ENCODE results near the gene PCDH9.

The PCDH9 gene

DNA sequence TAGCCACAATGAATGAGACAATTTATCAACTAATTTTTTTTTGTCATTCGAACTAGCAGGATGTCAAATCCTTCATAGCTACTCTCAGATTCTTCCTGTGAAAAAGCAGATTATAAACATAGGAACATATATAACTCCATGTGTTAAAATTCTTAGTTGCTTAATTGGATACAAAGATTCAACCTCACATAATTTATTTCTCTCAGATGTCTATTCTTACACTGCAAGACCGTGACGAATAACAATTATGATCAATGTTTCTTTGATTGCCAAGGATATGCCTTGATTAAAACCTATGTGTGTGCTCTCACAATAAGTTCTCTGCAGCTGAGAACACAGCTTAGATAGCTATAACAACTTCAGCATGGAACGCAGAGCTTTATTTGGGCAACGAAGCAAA is 872.7 kb downstream of the PCDH9 start:
- DNase-seq: no peak

DNA sequence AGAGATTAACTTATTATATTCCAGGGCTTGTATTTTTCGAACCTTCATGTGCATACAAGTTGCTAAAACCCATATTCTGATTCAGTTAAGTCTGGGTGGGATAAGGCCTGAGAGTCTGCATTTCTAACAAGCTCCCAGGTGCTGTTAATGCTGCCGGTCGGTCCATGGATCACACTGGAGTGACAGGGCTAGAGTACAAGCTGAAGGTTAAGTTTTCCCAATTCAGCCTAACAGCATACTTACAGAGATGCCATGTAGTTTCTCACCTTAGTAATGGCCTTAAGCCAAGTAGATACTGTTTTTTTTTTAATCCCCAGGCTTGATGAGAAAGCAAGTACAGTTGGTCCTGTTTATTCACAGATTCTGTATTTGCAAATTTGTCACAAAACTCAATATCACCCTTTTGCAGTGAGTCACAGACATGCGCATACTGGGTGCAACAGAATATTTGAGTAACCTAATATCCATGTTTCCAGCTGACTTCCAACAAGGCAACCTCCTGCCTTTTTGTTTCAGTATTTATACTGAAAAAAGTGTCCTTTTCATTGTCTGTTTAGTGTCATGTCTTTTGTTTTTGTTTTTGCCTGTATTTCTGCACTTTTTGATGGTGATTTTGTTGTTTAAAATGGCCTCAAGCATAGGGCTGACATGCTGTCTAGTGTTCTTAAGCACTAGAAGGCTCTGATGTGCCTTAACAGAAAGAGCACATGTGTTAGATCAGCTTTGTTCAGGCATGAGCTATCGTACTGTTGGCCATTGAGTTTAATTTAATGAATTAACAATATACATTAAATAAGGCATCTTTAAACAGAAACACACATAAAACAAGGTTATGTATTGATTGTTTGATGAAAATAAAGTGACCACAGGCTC is 875.0 kb downstream of the PCDH9 start:
- DNase-seq: no peak

DNA sequence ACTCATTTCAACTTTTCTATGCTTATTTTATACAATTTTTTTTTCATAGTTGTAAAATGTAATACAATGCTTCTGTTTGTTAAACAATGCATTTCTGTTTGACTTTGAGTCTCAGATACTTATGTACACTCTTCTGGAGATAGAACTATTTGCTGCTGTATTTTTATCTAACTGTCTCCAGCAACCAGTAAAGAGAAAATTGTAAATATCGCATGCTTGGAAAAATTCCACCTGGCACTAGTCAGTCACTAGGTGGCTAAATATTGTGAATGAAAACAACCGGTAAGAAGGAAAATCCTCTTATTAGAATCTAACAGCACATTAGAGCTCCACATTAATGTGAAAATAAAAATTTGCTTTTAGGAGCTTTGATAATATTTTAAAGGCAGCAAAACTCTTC is 876.5 kb downstream of the PCDH9 start:
- no peak for DNase-seq

DNA sequence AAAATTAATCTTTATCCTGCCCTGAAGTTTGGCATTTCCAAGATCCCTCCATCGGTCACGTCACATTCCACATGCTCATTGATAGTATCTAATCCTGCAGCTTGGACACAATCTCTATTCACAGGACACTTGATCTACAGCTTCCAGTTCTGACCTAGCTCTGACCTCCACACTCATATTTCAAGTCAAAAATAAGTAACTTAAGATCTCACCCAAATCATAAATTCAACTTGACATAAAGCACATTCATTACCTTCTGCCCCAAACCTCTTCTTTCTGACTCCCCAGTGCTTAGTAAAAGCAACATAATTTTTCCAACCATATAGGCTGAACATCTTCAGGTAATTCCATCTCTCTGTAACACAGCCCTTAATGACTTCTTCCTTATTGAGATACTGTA is 880.2 kb downstream of the PCDH9 start:
- DNase-seq: no peak

DNA sequence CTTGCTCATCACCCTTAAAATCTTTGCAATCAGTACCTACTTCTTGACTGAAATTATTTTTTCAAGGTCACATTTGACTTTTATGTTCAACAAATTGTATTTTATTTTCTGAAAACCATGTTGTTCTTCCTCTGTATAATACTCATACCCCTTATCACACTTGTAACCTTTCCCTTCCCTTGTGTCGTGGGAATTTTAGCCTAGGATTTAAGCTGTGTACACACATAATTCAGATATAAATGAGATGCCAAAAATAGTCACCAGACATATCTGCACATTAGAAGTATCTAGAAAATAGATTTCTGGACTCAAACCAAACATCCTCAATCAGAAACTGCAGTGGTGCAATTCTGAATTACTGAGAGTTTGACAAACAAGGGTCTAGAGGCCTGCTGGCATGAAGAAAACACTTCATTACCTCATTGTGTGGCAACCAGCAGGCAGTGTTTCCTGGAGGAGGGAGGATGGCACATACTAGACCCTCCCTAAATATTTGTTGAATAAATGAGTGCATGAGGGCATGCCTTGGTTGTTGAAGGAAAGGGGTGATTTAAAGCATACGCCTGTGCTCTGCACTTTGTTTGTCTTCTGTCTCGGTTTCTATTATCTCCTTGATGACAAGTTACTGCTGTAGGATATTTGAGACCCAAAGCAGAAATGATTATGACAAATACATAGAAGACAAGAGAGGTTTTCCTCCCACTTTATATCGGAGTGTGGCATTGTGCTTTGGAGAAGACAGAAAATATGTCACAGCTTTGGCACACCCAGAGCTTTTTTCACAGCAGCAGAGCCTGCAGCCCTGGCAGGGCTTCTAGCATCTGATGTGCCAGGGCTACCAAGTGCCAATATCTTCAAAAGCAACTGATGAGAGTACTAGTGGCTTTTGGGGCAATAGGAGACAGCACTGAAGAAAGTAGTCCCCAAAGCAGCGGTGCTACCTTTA is 881.1 kb downstream of the PCDH9 start:
- DNase-seq: no peak

DNA sequence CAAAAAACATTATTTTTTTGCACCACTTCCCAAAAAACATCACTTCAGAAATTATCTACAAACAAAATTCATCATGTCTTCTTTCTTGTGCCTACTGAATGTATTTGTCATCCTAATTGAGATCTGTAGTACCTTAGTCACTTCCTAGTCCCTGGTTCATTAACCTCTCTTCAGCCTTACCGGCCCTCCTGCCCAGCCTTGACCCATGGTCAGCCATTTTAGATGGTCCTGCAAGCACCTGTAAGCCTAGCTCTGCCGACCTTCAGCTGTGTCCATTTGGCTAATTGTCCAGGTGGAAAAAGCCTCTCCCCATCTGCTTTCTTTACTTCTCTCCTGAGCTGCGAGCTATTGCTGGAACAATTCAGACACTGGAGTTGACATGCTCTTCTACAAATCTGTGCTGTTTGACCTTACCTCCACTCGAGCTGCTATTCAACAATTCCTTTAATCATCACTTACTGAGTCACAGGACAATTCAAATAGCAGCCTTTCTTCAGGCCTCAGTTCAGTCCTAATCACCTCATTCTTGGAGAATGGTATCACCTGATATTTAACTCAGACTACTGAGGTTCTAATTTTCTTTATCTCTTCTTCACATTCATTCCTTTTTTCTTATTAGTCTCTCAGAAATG is 882.5 kb downstream of the PCDH9 start:
- no peak for DNase-seq

DNA sequence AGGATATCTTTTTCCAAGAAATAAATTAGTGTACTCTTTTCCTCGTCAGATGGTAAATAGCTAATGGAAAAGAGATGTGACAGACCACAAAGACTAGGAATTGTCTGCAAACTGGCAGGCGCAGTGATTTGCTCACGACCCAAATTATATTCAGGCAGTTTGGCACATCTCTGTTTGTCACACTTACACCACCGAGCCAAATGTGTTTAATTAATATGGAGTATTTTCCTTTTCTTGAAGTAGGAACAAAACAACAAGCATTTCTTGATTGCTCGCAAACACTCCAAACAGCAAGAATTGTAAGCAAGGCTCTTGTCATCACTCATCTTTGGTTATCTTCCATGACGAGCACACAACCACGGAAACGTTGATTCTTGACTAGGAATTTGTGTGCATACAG is 884.2 kb downstream of the PCDH9 start:
- DNase-seq: no peak

DNA sequence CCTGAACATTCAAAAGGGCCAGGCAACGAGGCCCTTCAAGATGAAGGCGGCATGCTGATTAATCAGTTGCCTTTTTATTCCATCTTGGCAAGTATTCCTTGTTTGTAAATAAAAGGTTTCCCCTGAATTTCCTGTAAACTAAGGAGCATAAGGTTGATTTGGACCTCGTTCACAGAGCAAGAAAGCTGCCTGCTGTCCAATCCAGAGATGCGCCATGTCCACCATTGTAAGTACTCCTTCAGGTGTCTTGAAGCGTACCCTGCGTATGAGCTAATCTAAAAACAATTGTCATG is 884.7 kb downstream of the PCDH9 start:
- no peak for DNase-seq

DNA sequence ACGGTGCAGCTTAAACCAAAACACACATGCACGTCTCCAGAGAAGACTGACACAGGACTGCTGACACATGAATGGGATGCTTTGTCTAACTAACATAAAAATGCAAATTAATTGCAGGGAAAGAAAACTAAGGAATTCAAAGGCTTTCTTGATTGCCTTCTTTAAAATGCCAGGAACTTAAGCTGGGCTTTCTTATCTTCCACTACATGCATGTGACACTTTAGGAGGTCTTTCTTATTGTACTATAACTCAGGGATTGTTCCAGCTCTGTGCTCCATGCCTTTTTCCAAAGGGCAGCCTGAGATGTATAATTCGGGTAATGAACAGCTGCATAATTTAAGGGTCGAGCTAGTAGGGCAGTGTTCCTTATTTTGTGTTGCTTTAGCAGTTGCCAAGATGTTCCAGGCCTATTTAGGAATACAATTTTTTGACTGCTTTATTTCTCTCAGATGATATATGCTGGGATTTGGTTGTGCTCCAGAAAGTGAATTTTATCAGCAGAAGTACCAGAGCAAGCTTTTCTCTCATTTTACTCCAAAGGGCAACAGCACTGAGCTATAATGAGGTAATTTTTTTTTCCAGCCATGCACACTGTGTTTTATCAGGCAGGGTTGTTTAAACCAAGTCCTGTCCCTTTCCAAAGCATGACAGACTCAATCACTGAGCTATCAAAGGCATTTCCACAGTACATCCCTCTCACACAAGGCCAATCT is 885.2 kb downstream of the PCDH9 start:
- no peak for DNase-seq

DNA sequence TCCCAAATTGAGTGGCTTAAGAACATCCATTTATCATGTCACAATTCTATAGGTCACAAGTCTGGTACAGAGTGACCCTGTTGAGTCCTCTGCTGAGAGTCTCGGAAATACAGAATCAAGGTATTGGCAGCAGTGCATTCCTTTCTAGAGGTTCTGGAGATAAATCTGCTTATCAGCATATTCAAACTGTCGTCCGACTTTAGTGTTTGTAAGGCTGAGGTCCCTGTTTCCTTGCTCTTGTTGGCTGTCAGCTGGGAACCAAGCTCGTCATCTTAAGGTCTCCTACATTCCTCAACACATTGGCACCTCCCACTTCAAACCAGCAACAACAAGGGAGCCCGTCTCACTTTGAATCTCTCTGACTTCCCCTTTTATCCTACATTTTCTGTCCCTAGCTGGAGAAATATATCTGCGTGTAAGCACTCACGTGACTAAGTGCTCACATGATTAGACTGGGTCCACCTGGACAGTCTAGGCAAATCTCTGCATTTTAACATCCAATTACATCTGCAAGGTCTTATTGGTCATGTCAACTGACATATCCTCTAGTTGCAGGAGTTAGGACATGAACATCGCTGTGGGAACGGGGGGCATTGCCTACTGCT is 886.8 kb downstream of the PCDH9 start:
- no peak for DNase-seq

DNA sequence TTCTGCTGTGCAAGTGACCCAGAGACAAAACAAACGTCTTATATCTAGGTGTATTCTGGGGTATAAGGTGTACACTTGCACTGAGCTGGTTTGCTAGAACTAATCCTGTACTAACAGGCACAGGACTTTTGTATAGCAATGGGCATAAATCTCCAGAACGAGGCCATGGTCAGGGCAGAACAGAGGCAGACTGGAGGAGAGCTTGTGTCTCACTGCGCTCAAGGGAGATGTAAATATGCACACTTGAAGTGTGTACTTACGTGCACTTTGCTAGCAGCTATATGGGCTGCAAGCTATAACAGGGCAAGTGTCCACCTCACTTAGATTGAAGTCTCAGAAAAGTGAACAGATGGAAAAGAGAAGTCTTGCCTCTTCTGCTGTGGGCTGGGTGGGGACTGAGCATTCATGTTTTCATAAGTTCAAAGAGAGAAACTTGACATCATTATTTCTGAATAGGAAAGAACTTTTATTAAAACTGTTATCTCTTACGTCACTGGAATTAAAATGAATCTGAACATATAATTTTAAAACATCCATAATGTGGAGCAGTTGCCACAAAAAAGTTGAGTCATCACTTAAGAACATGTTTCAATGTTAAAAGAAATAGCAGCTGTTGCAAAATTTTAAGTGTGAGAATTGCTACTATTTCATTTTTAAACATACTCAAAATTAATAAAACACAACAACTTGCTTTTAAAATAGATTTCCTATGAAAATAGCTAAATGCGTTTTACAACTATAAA is 888.3 kb downstream of the PCDH9 start:
- no peak for DNase-seq

DNA sequence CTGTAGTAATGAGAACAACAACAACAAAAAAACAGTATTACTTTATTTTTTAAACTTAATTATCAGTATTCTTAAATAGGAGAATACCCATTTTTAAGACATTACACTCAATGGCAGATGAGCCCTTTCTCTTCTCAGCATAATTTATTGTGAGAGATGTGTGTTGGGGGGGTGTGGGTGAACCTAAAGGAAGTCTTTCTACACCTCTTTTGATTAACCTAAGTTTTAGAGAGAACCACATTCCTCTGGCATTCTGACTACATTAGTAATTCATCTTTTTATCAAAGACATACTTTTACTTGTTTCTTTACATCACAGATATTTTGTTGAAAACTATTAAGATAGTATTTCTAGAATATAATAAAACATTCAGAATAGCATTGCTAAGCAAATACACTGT is 890.9 kb downstream of the PCDH9 start:
- DNase-seq: no peak

DNA sequence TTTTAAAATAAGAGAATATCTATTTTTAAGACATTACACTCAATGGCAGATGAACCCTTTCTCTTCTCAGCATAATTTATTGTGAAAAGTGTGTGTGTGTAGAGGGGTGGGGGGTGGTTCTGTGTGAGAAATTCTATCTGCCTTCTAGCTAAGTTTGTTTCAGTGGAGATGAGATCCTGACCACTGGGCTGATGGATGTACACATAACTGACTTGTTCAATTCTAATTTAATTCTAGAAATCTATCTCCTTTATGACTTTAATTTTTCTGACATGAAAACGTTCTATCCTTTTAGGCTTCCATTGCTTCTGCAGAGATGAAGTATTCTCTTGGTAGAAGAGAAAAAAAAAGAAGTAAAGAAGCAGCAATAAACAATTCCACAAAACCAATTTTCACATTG is 891.6 kb downstream of the PCDH9 start:
- DNase-seq: no peak

DNA sequence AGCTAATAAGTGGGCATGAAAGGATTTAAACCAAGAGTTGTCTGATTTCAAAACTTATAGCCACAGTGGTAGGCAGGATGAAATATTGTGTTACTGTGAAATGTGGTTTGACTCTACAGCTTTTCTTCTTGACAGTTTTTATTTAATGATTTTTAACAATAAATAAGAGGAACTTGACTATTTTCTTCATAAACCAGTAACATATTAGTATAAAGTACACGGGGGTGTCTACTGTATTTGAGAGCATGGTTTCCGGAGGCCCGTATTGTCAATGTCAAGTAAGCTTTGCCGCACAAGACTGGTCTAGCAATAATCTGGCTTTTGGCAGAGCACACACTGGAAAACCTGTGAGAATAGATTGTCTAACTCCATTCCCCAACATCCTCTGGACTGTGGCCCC is 894.5 kb downstream of the PCDH9 start:
- DNase-seq: no peak

DNA sequence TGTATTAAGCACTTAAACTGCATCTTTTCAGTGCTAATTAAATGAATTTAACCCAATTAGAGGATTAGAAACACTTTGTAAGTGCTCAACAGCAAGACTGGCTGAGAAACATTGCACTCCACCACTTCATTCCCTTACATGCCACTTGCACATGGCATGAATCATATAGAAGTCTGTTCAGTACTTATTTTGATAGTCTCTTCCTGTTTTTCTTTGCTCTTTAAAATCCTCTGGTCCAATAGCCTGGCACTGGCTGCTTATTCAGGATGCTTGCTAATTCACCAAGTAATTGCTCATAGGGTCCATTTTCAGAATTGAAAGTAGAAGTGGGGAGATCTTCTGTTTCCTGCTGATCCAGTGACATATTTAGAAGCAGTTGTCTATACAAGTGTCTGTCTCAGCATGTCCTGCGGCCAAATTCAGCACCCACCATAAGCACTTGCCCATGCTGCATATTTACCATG is 900.1 kb downstream of the PCDH9 start:
- no peak for DNase-seq

DNA sequence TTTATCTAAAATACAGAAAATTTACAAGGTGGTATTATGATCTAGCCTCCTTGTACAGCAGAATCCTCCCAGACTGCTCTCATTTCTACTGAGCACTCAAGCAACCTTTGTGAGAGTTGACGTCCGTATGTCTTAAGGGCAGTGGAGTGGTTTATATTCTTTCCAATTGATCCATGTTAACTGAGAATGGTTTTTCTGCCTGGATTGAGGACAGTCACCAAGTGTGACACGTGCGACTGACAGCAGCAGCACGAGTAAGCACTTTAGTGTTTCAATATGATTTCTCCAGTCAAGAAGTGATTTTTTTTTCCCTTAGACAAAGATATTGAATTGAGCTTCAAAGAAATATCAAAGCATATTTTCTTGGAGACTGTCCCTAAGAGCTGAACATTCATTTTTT is 901.7 kb downstream of the PCDH9 start:
- no peak for DNase-seq

DNA sequence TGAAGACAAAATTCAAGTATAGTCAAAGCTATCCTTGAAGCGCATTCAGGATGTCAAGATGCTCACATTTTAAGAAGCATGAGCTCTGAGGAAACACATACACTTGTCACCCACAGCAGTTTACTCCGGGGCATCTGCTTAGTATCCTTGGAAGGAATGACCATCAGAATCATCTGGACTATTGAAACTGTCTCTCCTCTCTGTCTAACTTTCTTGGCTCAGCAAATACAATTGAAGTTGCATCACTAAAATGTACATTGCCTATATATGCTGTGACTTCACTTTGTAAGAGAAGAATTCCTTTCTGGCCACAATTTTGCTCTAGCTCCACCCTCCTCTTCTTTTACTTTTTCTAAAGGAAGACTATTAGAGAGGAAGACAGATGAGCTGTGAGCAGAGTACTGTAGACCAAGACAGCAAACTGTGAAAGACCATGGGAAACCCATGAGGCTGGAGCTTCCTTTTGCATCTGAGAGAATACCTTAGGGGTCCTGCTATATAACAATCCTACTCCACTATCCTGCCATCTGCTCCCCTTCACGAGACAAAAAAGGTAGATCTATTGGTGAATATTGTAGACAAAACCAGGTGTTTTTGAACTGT is 906.3 kb downstream of the PCDH9 start:
- no peak for DNase-seq

DNA sequence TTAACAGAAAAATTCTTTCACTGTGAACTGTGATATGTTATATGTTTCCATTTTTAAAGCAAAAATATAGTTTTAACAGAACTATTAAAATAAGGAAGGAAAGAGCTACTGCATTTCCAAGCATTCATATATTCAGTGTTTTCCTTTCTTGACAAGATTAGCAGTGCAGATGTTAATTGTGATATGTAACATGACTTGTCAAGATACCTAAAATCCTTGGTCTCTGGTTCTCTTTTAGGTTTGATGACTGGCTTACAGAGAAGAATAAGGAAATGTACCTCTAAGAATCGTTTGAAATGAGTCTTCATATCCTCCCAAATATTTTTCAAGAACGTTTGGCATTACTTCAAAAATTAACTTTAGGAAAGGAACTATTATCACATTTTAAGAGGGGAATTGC is 907.2 kb downstream of the PCDH9 start:
- no peak for DNase-seq

DNA sequence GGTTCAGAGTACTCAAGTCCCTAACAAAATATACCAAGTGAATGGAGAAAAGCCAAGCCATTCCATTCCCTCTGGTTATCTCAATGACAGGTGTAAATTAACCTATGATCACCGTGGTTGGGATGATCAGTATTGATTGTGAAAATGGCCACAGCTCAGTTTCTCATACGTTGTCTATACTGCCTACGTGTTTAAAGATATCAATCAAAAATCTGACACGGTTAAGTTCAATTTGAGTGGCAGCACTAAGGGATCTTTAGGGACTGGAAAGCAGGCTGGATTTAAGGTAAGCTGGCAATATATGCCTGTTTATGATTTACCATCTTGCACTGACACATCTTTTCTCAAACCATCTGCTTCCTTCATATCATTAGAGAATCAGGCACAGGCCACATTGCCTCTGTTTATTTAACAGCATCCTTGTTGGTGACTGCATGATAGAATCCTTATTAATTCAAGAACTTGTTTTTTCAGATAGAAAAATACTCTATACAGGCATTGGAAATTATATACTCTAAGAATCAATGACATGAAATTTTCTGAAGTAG is 907.9 kb downstream of the PCDH9 start:
- DNase-seq: peak in 1 of 2 experiments; percentile 19

DNA sequence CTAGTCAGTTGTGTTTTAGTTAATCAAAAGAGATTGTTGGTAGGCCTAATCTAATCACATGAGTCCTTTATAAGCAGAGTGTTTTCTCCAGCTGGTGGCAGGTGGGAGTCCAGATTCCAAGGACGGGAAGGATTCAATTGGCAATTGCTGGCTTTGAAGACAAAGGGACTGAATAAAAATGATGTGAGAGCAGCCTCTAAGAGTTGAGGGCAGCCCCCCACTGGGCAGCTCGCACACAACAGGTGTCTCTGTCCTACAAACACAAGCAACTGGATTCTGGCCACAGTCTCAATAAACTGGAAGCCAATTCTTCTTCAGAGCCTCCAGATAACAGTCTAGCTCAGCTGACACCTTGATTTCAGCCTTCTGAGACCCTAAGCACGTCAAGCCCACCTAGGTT is 915.2 kb downstream of the PCDH9 start:
- peak in 1 of 2 experiments; percentile 7 for DNase-seq

DNA sequence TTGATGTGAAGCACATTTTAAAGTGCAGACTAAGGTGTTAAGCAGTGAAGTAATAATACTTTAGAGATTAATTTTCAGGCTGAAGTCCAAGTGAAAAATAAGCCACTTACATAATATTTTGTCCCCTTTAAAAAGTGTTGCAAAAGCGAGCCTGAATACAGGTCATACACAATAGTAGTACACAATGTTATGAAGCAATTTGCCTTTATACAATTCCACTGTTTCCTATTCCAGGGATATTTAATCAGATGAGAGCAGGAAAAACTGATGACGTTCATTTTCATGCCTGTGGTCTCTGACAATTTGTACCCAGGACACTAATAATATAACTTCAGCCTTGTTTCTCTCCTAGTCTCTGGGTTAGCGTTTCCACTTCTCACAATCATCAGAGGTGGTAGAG is 916.7 kb downstream of the PCDH9 start:
- no peak for DNase-seq
